Measurements from ENCODE around the gene DEFB118.

Gene DEFB118

DNA sequence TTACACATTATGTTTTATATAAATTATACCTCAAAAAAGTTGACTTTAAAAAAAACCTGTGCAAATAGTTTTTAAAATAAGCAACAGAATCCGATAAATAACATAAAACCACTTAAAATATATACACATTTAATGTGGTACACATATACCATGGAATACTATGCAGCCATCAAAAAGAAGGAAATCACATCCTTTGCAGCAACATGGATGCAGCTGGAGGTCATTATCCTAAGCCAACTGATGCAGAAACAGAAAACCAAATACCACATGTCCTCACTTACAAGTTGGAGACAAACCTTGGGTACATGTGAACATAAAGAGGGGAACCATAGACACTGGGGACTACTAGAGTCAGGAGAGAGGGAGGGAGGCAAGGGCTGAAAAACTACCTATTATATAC lies 41.6 kb downstream of the DEFB118 start:
- TF ChIP-seq, protein P1, sequence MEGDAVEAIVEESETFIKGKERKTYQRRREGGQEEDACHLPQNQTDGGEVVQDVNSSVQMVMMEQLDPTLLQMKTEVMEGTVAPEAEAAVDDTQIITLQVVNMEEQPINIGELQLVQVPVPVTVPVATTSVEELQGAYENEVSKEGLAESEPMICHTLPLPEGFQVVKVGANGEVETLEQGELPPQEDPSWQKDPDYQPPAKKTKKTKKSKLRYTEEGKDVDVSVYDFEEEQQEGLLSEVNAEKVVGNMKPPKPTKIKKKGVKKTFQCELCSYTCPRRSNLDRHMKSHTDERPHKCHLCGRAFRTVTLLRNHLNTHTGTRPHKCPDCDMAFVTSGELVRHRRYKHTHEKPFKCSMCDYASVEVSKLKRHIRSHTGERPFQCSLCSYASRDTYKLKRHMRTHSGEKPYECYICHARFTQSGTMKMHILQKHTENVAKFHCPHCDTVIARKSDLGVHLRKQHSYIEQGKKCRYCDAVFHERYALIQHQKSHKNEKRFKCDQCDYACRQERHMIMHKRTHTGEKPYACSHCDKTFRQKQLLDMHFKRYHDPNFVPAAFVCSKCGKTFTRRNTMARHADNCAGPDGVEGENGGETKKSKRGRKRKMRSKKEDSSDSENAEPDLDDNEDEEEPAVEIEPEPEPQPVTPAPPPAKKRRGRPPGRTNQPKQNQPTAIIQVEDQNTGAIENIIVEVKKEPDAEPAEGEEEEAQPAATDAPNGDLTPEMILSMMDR (IDR thresholded peaks at IDR 0.05; ENCODE audit: low read length) = no peak
- TF ChIP-seq EZH2 (IDR thresholded peaks at IDR 0.05; ENCODE audit: borderline replicate concordance, low read length) = no peak
- Histone ChIP-seq H3K9me3 (ENCODE audit: low read length) (no peaks in the 10 kb centered on the region), H3K4me3 (ENCODE audit: low read depth, low read length, poor library complexity, severe bottlenecking) (no peak overlapping the region), H3K27ac (ENCODE audit: low read depth, low read length, poor library complexity, severe bottlenecking) (no peak overlapping the region), H3K9me2 (ENCODE audit: low read depth, low read length) (no peaks in the 10 kb centered on the region), H3K36me3 (ENCODE audit: insufficient read depth, low read length) (no peaks in the 10 kb centered on the region), H3K4me2 (ENCODE audit: low read length) (no peak overlapping the region), H3F3A (ENCODE audit: insufficient read depth, low read length) (no peaks in the 10 kb centered on the region), H3K79me2 (ENCODE audit: insufficient read depth, low read length) (no peaks in the 10 kb centered on the region), H3K4me1 (ENCODE audit: insufficient read depth, low read length, severe bottlenecking) (no peaks in the 10 kb centered on the region), H3K27me3 (ENCODE audit: insufficient read depth, low read length) (no peaks in the 10 kb centered on the region), H4K20me1 (ENCODE audit: insufficient read depth, low read length) (no peaks in the 10 kb centered on the region), H2AFZ (ENCODE audit: low read length) (no peak overlapping the region), H3K9ac (ENCODE audit: low read length) (no peak overlapping the region)

DNA sequence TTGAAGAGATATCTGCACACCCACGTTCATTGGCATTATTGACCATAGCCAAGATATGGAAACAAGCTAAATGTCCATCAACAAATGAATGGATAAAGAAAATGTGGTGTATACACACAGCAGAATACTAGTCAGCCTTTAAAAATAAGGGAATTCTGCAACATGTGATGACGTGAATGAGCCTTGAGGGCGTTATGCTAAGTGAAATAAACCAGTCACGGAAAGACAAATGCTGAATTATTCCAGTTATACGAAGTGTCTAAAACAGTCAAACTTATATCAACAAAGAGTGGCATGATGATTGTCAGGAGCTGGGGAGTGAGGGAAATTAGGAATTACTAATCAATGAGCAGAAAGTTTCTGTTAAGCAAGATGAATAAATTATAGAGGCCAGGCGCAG lies 46.0 kb downstream of the DEFB118 start:
- H3K27me3 ChIP-seq (ENCODE audit: insufficient read depth, low read length) = no peaks in the 10 kb centered on the region
- H3F3A ChIP-seq (ENCODE audit: insufficient read depth, low read length) = no peaks in the 10 kb centered on the region
- no peak overlapping the region for H3K4me3 ChIP-seq (ENCODE audit: low read depth, low read length, poor library complexity, severe bottlenecking)
- H3K4me1 ChIP-seq (ENCODE audit: insufficient read depth, low read length, severe bottlenecking) = no peaks in the 10 kb centered on the region
- H3K9me3 ChIP-seq (ENCODE audit: low read length) = no peaks in the 10 kb centered on the region
- no peaks in the 10 kb centered on the region for H3K79me2 ChIP-seq (ENCODE audit: insufficient read depth, low read length)
- H3K9me2 ChIP-seq (ENCODE audit: low read depth, low read length) = no peaks in the 10 kb centered on the region
- TF ChIP-seq, protein P1 (IDR thresholded peaks at IDR 0.05; ENCODE audit: low read length) = no peak
- no peak for TF ChIP-seq EZH2 (IDR thresholded peaks at IDR 0.05; ENCODE audit: borderline replicate concordance, low read length)
- no peaks in the 10 kb centered on the region for H4K20me1 ChIP-seq (ENCODE audit: insufficient read depth, low read length)
- H3K4me2 ChIP-seq (ENCODE audit: low read length) = no peak overlapping the region
- H3K36me3 ChIP-seq (ENCODE audit: insufficient read depth, low read length) = no peaks in the 10 kb centered on the region
- no peak overlapping the region for H2AFZ ChIP-seq (ENCODE audit: low read length)
- no peak overlapping the region for H3K9ac ChIP-seq (ENCODE audit: low read length)
- no peak overlapping the region for H3K27ac ChIP-seq (ENCODE audit: low read depth, low read length, poor library complexity, severe bottlenecking)

DNA sequence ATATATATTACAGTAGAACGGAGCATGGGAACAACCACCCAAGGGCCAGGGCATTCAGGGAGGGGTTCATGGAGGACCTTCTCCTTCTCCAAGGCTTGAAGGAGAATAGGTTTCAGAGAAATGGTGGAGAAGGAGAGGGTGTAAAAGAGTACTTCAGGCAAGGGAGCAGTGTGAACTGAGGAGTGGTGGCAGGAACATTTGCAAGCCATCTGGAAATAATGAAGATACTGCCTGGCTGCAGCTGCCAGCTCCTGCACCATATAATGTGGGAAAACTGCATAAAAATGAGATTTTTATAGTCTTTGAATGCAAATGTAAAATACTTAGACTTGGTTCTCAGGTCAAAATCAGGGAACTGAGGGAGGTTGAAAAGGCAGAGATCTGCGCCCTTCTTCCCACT lies 47.3 kb downstream of the DEFB118 start:
- Histone ChIP-seq H3K9me3 (ENCODE audit: low read length) (no peaks in the 10 kb centered on the region), H3K9me2 (ENCODE audit: low read depth, low read length) (no peaks in the 10 kb centered on the region), H3K27ac (ENCODE audit: low read depth, low read length, poor library complexity, severe bottlenecking) (no peak overlapping the region)

More for the DNA sequence above, 47.3 kb downstream of the DEFB118 start:
- Histone ChIP-seq H2AFZ (ENCODE audit: low read length) (no peak overlapping the region), H3K4me1 (ENCODE audit: insufficient read depth, low read length, severe bottlenecking) (no peaks in the 10 kb centered on the region), H3F3A (ENCODE audit: insufficient read depth, low read length) (no peaks in the 10 kb centered on the region), H3K27me3 (ENCODE audit: insufficient read depth, low read length) (no peaks in the 10 kb centered on the region), H3K4me2 (ENCODE audit: low read length) (no peak overlapping the region), H3K79me2 (ENCODE audit: insufficient read depth, low read length) (no peaks in the 10 kb centered on the region), H3K36me3 (ENCODE audit: insufficient read depth, low read length) (no peaks in the 10 kb centered on the region), H3K9ac (ENCODE audit: low read length) (no peak overlapping the region), H4K20me1 (ENCODE audit: insufficient read depth, low read length) (no peaks in the 10 kb centered on the region), H3K4me3 (ENCODE audit: low read depth, low read length, poor library complexity, severe bottlenecking) (no peak overlapping the region)
- TF ChIP-seq, protein P1 (IDR thresholded peaks at IDR 0.05; ENCODE audit: low read length) = no peak
- no peak for TF ChIP-seq EZH2 (IDR thresholded peaks at IDR 0.05; ENCODE audit: borderline replicate concordance, low read length)
